DOHH2 (cell line): ENCODE data around the gene HIF3A.
"Not testable (repeated sequence)": the region's sequence is repeated elsewhere in the genome, so short reads cannot be mapped to it uniquely, and the experiment has no call there.

Experiments used
- H3F3A ChIP-seq: fragments of 200-600 bp; sonication (generic), shearing (Covaris generic); 2 replicates; pipeline ENCODE4 v1.6.0; 2016; ENCODE audit warnings: antibody characterized with exemption, mild to moderate bottlenecking; ENCODE audit not compliant: control insufficient read depth, insufficient read depth
- H3K27ac ChIP-seq: fragments of 200-600 bp; sonication (generic); 2 replicates; pipeline ENCODE4 v1.5.1; 2014; ENCODE audit warnings: low read depth, mild to moderate bottlenecking, low read length, moderate library complexity
- H3K27me3 ChIP-seq: fragments of 200-600 bp; sonication (generic); 2 replicates; pipeline ENCODE4 v1.6.1; 2014; ENCODE audit warnings: mild to moderate bottlenecking, low read length, mixed read lengths; ENCODE audit not compliant: control insufficient read depth
- H3K36me3 ChIP-seq: fragments of 200-600 bp; sonication (generic); 2 replicates; pipeline ENCODE4 v1.6.1; 2014; ENCODE audit warnings: mild to moderate bottlenecking, low read length, moderate library complexity, mixed read lengths; ENCODE audit not compliant: control insufficient read depth
- H3K4me1 ChIP-seq: fragments of 200-600 bp; sonication (generic); 2 replicates; pipeline ENCODE4 v1.6.1; 2014; ENCODE audit warnings: mild to moderate bottlenecking, low read length, mixed read lengths; ENCODE audit not compliant: control insufficient read depth
- H3K4me2 ChIP-seq: fragments of 200-600 bp; sonication (generic); 2 replicates; pipeline ENCODE4 v1.6.0; 2014; ENCODE audit warnings: mild to moderate bottlenecking, low read length, moderate library complexity
- H3K4me3 ChIP-seq: fragments of 200-600 bp; sonication (generic); 2 replicates; pipeline ENCODE4 v1.5.1; 2014; ENCODE audit warnings: mild to moderate bottlenecking, low read length, mixed read lengths
- H3K79me2 ChIP-seq: fragments of 200-600 bp; sonication (generic); 2 replicates; pipeline ENCODE4 v1.6.1; 2014; ENCODE audit warnings: mild to moderate bottlenecking, low read length, mixed read lengths; ENCODE audit not compliant: control insufficient read depth
- H3K9me2 ChIP-seq: fragments of 200-600 bp; sonication (generic); replicated peaks from 2 replicates; pipeline ENCODE4 v1.6.1; 2014; ENCODE audit warnings: mild to moderate bottlenecking, low read length, mixed read lengths; ENCODE audit not compliant: control insufficient read depth
- H3K9me3 ChIP-seq: fragments of 200-600 bp; sonication (generic); 2 replicates; pipeline ENCODE4 v1.6.1; 2014; ENCODE audit warnings: antibody characterized with exemption, low read length, mixed read lengths; ENCODE audit not compliant: control insufficient read depth, insufficient read depth
- H4K20me1 ChIP-seq: fragments of 200-600 bp; sonication (generic); 2 replicates; pipeline ENCODE4 v1.6.0; 2014; ENCODE audit warnings: low read depth, mild to moderate bottlenecking, antibody characterized with exemption, low read length, moderate library complexity; ENCODE audit not compliant: control insufficient read depth, insufficient read depth
- CTCF ChIP-seq: fragments of 200-600 bp; sonication (generic); IDR thresholded peaks from one replicate; pipeline ENCODE4 v1.5.1; 2014; ENCODE audit warnings: antibody characterized with exemption, mild to moderate bottlenecking, low read depth, low read length; ENCODE audit not compliant: poor library complexity, severe bottlenecking
- EZH2phosphoT487 ChIP-seq: fragments of 200-600 bp; sonication (generic); IDR thresholded peaks from 2 replicates; pipeline ENCODE4 v1.6.1; 2017; ENCODE audit warnings: borderline replicate concordance, mild to moderate bottlenecking, antibody characterized with exemption, low read length, moderate library complexity, mixed read lengths

HIF3A gene

GRCh38 chr19:46308510-46308909 lies 11.7 kb downstream of the HIF3A start:
- Histone ChIP-seq H3K79me2 (no peaks in the 10 kb centered on the region), H3K27ac (no peak overlapping the region), H3K9me2 (no peaks in the 10 kb centered on the region), H3K4me3 (no peak overlapping the region), H3K4me1 (no peaks in the 10 kb centered on the region), H3K9me3 (0 out of 2 replicates have a peak, but pooled peaks cover 2% of the 10 kb centered on the region), H3F3A (no peaks in the 10 kb centered on the region), H3K27me3 (no peaks in the 10 kb centered on the region), H3K36me3 (no peaks in the 10 kb centered on the region), H4K20me1 (no peaks in the 10 kb centered on the region), H3K4me2 (no peak overlapping the region)
- TF ChIP-seq EZH2phosphoT487 (no peak), CTCF (no peak)

- Histone ChIP-seq H3K27me3 (no peaks in the 10 kb centered on the region), H3K9me2 (no peaks in the 10 kb centered on the region), H3F3A (no peaks in the 10 kb centered on the region), H4K20me1 (no peaks in the 10 kb centered on the region), H3K79me2 (no peaks in the 10 kb centered on the region), H3K4me2 (no peak overlapping the region), H3K4me1 (no peaks in the 10 kb centered on the region), H3K4me3 (no peak overlapping the region), H3K27ac (no peak overlapping the region), H3K36me3 (no peaks in the 10 kb centered on the region), H3K9me3 (0 out of 2 replicates have a peak, but pooled peaks cover 2% of the 10 kb centered on the region)
- no peak for TF ChIP-seq CTCF
- TF ChIP-seq EZH2phosphoT487 = no peak
Measured at GRCh38 chr19:46309056-46309455, 12.2 kb downstream of the HIF3A start.

- Histone ChIP-seq H3K36me3 (no peaks in the 10 kb centered on the region), H3K27me3 (no peaks in the 10 kb centered on the region), H3K9me3 (0 out of 2 replicates have a peak, but pooled peaks cover 2% of the 10 kb centered on the region), H3K79me2 (no peaks in the 10 kb centered on the region), H3K4me2 (no peak overlapping the region), H3K9me2 (no peaks in the 10 kb centered on the region), H4K20me1 (no peaks in the 10 kb centered on the region), H3F3A (no peaks in the 10 kb centered on the region), H3K4me1 (no peaks in the 10 kb centered on the region), H3K4me3 (no peak overlapping the region), H3K27ac (no peak overlapping the region)
- no peak for TF ChIP-seq EZH2phosphoT487
- no peak for TF ChIP-seq CTCF
Measured at GRCh38 chr19:46311444-46311843, 14.6 kb downstream of the HIF3A start.

DNA sequence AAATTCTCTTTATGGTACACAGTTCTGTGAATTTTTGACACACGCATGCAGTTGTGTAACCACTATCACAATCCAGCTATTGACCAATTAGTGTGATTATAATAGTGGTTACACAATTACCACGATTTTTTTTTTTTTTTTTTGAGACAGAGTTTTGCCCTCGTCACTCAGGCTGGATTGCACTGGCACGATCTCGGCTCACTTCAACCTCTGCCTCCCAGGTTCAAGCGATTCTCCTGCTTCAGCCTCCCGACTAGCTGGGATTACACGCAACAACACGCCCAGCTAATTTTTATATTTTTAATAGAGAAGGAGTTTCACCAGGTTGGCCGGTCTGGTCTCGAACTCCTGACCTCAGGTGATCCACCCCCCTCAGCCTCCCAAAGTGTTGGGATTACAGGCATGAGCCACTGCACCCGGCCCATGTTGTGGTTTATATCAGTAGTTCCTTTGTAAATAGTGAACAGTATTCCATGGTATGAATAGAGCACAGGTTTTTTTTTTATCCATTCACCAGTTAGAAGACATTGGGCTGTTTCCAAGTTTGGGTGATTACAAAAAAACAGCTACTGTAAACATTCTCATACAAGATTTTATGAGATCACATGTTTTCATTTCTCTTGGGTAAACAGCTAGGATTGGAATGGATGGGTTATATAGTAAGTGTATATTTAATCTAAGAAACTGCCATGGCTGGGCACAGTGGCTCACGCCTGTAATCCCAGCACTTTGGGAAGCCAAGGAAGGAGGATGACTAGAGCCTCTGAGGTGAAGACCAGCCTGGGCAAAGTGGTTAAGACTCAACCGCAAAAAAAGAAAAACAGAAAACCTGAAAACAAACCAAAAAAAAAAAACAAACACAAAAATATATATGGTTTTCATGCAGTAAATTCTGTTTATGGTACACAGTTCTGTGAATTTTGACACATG lies 17.0 kb downstream of the HIF3A start:
- not testable (repeated sequence) for H3K27ac ChIP-seq, H3K9me2 ChIP-seq, H3K79me2 ChIP-seq, H4K20me1 ChIP-seq, H3F3A ChIP-seq, H3K4me2 ChIP-seq, H3K4me3 ChIP-seq, H3K9me3 ChIP-seq, H3K36me3 ChIP-seq, H3K4me1 ChIP-seq, H3K27me3 ChIP-seq
